ENCODE results near the gene FAM227A. TPM values are rescaled to one million over a fixed set of nuclear protein-coding genes. Genes with fewer than 3 reads are reported as not detected.

FAM227A gene
- total and polyA plus RNA-seq, 2 of the 4 experiments (the other 2 are of a cell fraction), result 1.3 to 1.4 TPM

GRCh38 chr22:38611559-38611958, 44.6 kb downstream of the FAM227A start:
- TF ChIP-seq, protein P1, sequence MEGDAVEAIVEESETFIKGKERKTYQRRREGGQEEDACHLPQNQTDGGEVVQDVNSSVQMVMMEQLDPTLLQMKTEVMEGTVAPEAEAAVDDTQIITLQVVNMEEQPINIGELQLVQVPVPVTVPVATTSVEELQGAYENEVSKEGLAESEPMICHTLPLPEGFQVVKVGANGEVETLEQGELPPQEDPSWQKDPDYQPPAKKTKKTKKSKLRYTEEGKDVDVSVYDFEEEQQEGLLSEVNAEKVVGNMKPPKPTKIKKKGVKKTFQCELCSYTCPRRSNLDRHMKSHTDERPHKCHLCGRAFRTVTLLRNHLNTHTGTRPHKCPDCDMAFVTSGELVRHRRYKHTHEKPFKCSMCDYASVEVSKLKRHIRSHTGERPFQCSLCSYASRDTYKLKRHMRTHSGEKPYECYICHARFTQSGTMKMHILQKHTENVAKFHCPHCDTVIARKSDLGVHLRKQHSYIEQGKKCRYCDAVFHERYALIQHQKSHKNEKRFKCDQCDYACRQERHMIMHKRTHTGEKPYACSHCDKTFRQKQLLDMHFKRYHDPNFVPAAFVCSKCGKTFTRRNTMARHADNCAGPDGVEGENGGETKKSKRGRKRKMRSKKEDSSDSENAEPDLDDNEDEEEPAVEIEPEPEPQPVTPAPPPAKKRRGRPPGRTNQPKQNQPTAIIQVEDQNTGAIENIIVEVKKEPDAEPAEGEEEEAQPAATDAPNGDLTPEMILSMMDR (conservative IDR thresholded peaks at IDR 0.05; ENCODE audit: low read depth, low read length), result no peak
- TF ChIP-seq NFE2L2 (IDR thresholded peaks at IDR 0.05; ENCODE audit: low read depth, low read length), result no peak
- TF ChIP-seq MXI1 (IDR thresholded peaks at IDR 0.05; ENCODE audit: borderline replicate concordance, low read depth, low read length), result no peak
- no peak for TF ChIP-seq BHLHE40 (IDR thresholded peaks at IDR 0.05; ENCODE audit: low read depth, low read length)
- TF ChIP-seq CEBPB (IDR thresholded peaks at IDR 0.05; ENCODE audit: low read depth, low read length), result no peak
- no peak for TF ChIP-seq SMC3 (IDR thresholded peaks at IDR 0.05; ENCODE audit: low read depth, low read length)
- TF ChIP-seq MAFK (IDR thresholded peaks at IDR 0.05; ENCODE audit: low read depth, low read length), result no peak
- no peak for TF ChIP-seq RCOR1 (IDR thresholded peaks at IDR 0.05; ENCODE audit: insufficient replicate concordance, low read length)
- no peak for TF ChIP-seq MAZ (IDR thresholded peaks at IDR 0.05; ENCODE audit: borderline replicate concordance, low read depth, low read length)
- no peak for TF ChIP-seq POLR2A (IDR thresholded peaks at IDR 0.05; ENCODE audit: low read depth, low read length)
- no peak for TF ChIP-seq RAD21 (IDR thresholded peaks at IDR 0.05; ENCODE audit: low read length)
- TF ChIP-seq ELK1 (IDR thresholded peaks at IDR 0.05; ENCODE audit: borderline replicate concordance, low read depth, low read length), result no peak
- TF ChIP-seq USF2 (IDR thresholded peaks at IDR 0.05; ENCODE audit: low read depth, low read length), result no peak
- no peak for TF ChIP-seq RFX5 (IDR thresholded peaks at IDR 0.05; ENCODE audit: low read depth, low read length)
- no peak for TF ChIP-seq CHD1 (IDR thresholded peaks at IDR 0.05; ENCODE audit: low read depth, low read length)
- TF ChIP-seq FOS (IDR thresholded peaks at IDR 0.05; ENCODE audit: low read depth, low read length), result no peak
- H4K8ac ChIP-seq (ENCODE audit: low read depth in 2 of 2, low read length in 2 of 2), result no peak overlapping the region
- no peak overlapping the region for H3K4me3 ChIP-seq (ENCODE audit: insufficient read depth, low read depth, low read length)
- no peak overlapping the region for H2BK20ac ChIP-seq (ENCODE audit: low read depth, low read length)
- no peak overlapping the region for H3K4ac ChIP-seq (ENCODE audit: low read depth, low read length)
- H3K4me2 ChIP-seq (ENCODE audit: low read depth, low read length), result no peak overlapping the region
- H2BK5ac ChIP-seq (ENCODE audit: low read depth, low read length, poor library complexity, severe bottlenecking), result no peak overlapping the region
- H2AK5ac ChIP-seq (ENCODE audit: low read depth, low read length), result no peak overlapping the region
- peaks cover 2% of the 10 kb centered on the region; the same call in 1 of the 2 replicates for H3K4me1 ChIP-seq (ENCODE audit: control insufficient read depth, insufficient read depth, low read length)
- no peak overlapping the region for H3K27ac ChIP-seq (ENCODE audit: insufficient read depth, low read length)
- no TSS peak for BruUV-seq (replicated peaks)
- no peak overlapping the region for H2BK120ac ChIP-seq (ENCODE audit: low read depth, low read length)
- no peak overlapping the region for H4K91ac ChIP-seq (ENCODE audit: insufficient read depth, low read depth, low read length)
- H3K56ac ChIP-seq (ENCODE audit: extremely low read depth, insufficient read depth, low read length), result no peak overlapping the region
- no peak overlapping the region for H3K14ac ChIP-seq (replicated peaks; ENCODE audit: low read depth, low read length)
- H3K27me3 ChIP-seq (ENCODE audit: control insufficient read depth, insufficient read depth, low read length), result no peaks in the 10 kb centered on the region
- H3K36me3 ChIP-seq (ENCODE audit: control insufficient read depth, insufficient read depth, low read length), result no peaks in the 10 kb centered on the region
- H4K5ac ChIP-seq (ENCODE audit: low read depth, low read length), result no peak overlapping the region
- no peak for ATAC-seq (ENCODE audit: low read depth)
- no peak overlapping the region for H3K18ac ChIP-seq (ENCODE audit: low read depth, low read length)
- CTCF ChIA-PET, result no interaction called here
- no peak overlapping the region for H2AFZ ChIP-seq (replicated peaks; ENCODE audit: low read length, poor library complexity)
- H3K9ac ChIP-seq (ENCODE audit: low read depth, low read length), result no peak overlapping the region
- 88% methylated on average over 1 of the region's 5 CpGs; no CpG with 5 or more reads in 1 of the 2 experiments for WGBS, 2 experiments (ENCODE audit: extremely low coverage in 2 of 2, insufficient read length in 1 of 2)
- POLR2A ChIA-PET (ENCODE audit: unreplicated experiment), result no interaction called here
- no peak overlapping the region for H2AK9ac ChIP-seq (replicated peaks; ENCODE audit: low read depth, low read length, poor library complexity)
- no peak for DNase-seq
- in situ Hi-C loops (cut with MboI; ENCODE audit: low sequenced_read_pairs), result no loop called here
- H3K9me3 ChIP-seq (ENCODE audit: control insufficient read depth, insufficient read depth, low read length), result no peaks in the 10 kb centered on the region
- dilution Hi-C loops (cut with HindIII; ENCODE audit: low sequenced_read_pairs, unreplicated experiment), result no loop called here
- 0 out of 2 replicates have a peak, but pooled peaks cover 3% of the 10 kb centered on the region for H3K9me1 ChIP-seq (ENCODE audit: insufficient read depth, low read length)
- intact Hi-C loops (cut with micrococcal nuclease), result no loop called here
- no peaks in the 10 kb centered on the region for H4K20me1 ChIP-seq (ENCODE audit: insufficient read depth, low read length)
- no peak overlapping the region for H2BK15ac ChIP-seq (ENCODE audit: low read depth, low read length)
- H3K79me1 ChIP-seq (ENCODE audit: low read depth in 1 of 2, low read length in 2 of 2), result no peaks in the 10 kb centered on the region
- no peak overlapping the region for H3K23ac ChIP-seq (ENCODE audit: low read depth, low read length)

Measured in IMR-90 (cell line).